NCI-H82 (cell line): ENCODE results near the gene ZNF385B.
"Not testable (repeated sequence)": the region's sequence is repeated elsewhere in the genome, so short reads cannot be mapped to it uniquely, and the experiment has no call there.

Experiments used
- DNase-seq: peaks from one replicate; lab custom pipeline; 2025; lab: John Stamatoyannopoulos, UW

Gene ZNF385B

GRCh38 chr2:179629776-179630175 lies 231.6 kb downstream of the ZNF385B start:
- not testable (repeated sequence) for DNase-seq

- no peak for DNase-seq
Observed at GRCh38 chr2:179626261-179626660, 235.2 kb downstream of the ZNF385B start.

GRCh38 chr2:179622635-179623300 lies 238.6 kb downstream of the ZNF385B start:
- no peak for DNase-seq

DNA sequence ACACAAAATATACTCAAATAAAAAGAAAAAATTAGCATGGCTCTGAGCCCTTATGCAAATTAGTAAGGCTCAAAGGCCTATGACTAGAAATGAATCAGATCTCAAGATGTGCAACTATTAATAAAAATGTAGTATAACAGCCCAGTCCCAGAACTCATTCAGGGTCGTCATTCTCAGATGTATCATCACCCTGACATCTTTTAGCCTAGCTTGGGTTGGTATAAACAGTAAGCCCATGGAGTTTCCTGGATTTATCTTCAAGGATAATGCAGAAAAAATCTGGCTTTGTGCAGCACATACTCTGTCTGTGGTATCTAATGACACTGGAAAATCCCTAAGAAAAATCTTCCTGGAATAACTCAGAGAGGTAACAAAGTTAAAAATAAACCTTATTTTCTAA lies 239.3 kb downstream of the ZNF385B start:
- no peak for DNase-seq

- no peak for DNase-seq
Observed at GRCh38 chr2:179619947-179620467, 241.4 kb downstream of the ZNF385B start.

DNA sequence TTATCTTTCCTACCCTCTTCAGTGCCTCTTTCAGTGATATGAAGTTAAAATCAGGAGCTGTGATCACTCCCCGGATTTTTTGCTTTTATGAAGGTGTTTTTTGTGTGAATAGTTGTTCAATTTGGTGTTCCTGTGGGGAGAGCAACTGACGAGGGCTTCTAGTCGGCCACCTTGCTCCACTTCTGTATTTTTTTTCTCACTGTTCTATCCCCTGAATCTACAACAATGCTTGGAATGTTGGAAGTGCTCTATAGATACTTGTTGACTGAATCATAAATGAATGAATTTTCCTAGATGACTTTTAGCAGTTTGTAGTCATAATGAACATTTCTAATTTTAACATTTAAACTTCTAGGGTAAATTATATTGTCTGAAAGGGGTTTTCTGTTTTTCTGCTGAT lies 247.3 kb downstream of the ZNF385B start:
- no peak for DNase-seq

DNA sequence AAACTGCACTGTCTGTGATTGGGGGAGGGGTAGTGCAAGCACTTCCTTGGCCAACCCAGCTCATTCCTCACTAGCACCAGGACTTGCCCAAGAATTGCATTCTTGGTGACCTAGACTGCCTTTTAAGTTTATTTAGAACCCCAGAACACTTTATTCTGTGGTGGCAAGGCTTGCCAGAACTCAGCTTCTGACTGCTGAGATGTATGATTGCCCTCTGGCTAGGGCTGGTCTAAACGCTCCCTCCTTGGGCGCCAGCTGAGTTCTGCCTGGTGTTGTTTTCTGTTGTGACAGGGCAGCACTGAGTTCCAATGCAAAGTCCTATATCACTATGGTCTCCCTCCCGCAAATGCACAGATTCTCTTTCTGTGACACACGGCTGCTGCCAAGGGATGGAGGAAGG lies 247.7 kb downstream of the ZNF385B start:
- DNase-seq: no peak

GRCh38 chr2:179613299-179613651 lies 248.1 kb downstream of the ZNF385B start:
- DNase-seq: no peak

DNA sequence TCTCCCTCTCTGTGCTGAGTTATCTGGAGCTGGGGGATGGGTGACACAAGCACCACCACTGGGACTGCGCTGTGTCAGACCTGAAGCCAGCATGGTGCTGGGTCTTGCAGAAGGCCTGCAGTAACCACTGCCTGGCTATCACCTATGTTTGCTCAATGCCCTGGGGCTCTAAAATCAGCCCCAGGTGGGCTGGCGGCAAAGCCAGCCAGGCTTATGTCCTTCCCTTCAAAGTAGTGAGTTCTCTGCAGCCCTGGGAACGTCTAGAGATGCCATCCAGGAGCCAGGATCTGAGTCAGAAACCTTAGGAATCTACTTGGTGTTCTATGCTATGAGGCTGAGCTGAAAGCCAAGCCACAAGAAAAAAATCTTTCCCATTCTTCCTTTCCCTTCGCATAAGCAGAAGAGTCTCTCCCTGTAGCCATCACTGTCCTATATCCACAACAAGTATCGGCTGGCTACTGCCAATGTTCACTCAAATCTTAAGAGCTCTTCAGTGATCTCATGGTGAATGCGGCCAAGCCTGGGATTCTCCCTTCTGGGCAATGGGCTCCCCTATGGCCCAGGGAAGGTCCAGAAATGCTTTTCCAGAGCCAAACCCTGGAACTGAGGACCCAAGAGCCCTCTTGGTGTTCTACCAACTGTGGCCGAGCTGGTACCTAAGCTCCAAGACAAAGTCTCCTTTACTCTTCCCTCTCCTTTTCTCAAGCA lies 248.7 kb downstream of the ZNF385B start:
- DNase-seq: no peak

GRCh38 chr2:179612108-179612507 lies 249.3 kb downstream of the ZNF385B start:
- DNase-seq: no peak

DNA sequence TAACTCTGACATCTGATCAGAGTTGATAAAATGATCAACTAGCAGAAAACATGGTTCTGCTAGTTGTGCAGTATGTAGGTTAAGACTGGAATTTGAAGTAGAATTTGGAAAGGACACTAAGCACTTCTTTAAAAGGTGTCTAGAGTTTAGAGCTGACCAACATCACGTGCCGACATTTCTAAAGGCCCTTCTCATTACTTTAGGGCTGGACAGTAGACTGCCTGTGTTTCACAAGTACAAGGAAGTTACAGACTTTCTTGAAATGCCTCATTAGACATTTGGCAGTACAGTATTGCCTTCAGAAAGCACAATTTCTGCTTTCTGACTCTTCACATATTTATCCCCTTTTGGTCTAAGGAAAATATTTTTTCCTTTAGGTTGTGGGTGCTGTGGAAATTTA lies 255.3 kb downstream of the ZNF385B start:
- DNase-seq: no peak

DNA sequence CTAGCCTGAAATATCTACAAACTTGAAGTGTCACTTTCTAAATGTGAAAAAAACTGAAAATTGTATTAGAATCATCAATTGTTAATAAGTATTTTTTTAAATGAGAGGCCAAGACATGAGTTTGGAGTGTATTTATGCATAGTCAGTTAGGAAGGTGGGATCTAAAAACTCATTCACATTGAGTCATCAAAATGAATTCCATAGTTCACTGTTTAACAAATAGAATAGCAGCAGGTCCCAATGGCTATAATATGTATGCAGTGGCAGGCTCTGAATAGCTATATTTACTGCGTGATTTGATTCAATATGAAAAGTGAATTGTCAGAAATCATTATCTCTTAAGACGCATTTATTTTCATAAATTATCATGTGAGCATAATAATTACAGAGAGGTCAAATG lies 256.1 kb downstream of the ZNF385B start:
- no peak for DNase-seq

DNA sequence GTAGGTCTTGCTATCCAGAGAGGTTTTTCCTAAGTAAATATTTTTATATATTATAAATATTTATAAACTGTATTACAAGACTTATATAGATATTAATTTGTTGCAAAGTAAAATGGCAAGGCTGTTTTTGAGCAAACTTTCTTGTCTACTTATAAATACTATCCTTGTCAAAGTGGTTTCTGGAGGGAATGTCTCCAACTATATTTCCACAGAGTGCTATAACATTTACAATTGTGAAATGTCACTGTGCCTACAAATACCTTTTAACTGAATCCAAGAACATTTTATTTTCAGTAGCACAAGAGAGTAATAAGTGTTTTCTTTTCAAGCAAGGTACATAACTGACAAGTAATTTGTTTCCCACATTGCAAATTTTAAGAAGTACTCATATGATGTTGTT lies 256.8 kb downstream of the ZNF385B start:
- no peak for DNase-seq

GRCh38 chr2:179602452-179602851 lies 259.0 kb downstream of the ZNF385B start:
- no peak for DNase-seq

- DNase-seq: no peak
Observed at GRCh38 chr2:179596018-179596417, 265.4 kb downstream of the ZNF385B start.

GRCh38 chr2:179595284-179595683 lies 266.1 kb downstream of the ZNF385B start:
- peak; percentile 56 for DNase-seq

DNA sequence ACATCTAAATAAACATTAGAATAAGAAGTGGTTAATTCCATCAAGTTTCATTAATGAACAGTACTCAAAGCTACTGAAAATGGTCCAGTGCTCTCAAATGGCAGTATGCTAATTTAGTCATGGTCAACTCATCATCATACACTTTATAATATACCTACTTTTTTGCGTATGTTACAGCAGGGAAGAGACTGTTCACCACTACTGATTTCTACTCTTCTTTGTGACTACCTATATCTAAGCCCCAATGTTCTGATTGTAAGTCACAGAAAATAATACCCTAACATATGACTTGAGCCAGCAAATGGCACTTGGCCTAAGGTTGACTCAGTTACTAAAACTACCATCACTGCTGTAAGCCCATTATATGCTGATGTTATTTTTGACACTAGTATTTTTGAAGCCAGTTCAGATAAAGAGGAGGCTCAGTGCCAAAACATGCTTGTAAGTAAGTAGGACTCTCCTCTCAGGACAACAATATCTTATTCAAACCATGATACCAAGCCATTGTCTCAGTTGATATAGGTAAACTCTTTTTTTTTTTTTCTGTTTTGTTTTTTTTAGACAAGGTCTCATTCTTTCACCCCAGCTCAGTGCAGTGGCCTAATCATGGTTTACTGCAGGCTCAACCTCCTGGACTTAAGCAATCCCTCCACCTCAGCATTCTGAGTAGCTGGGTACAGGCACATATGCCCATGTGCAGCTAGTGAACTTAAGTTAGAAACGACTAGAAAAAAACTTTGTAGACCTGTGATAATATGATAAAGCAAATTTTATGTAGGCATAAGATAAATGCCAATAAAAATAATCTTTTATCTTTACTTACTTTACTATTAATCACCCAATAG lies 266.9 kb downstream of the ZNF385B start:
- no peak for DNase-seq

- DNase-seq: no peak
Observed at GRCh38 chr2:179593323-179593722, 268.1 kb downstream of the ZNF385B start.

- no peak for DNase-seq
Observed at GRCh38 chr2:179592167-179592936, 269.1 kb downstream of the ZNF385B start.

- DNase-seq: no peak
Observed at GRCh38 chr2:179591690-179592089, 269.7 kb downstream of the ZNF385B start.

- no peak for DNase-seq
Observed at GRCh38 chr2:179588486-179589145, 272.8 kb downstream of the ZNF385B start.
